Right renal cortex interstitium (tissue), 3 donors: ENCODE data around the gene G6PD. TPM values are rescaled to one million over a fixed set of nuclear protein-coding genes. Genes with fewer than 3 reads are reported as not detected.

Source experiments
- DNase-seq, 3 donors: peaks; one replicate each; pipeline ENCODE4 v3.0.0-alpha.2; 2013; ENCODE audit warnings: low read depth in 3 of 3, low spot score in 2 of 3
- polyA plus RNA-seq, 3 donors: library from polyadenylated mRNA; unstranded; fragments of 120-200 nt; gene quantifications; one replicate each; pipeline ENCODE4 v1.2.1, GENCODE V29; 2013; ENCODE audit not compliant: insufficient read length in 3 of 3

Gene G6PD
- polyA plus RNA-seq, 3 donors: 37.7 to 40.9 (median 39.4) TPM

- no peak for DNase-seq
Measured at GRCh38 chrX:154488336-154489075, 58.1 kb downstream of the G6PD start.

GRCh38 chrX:154487518-154488290 is 58.9 kb downstream of the G6PD start:
- no peak for DNase-seq

GRCh38 chrX:154486396-154487207 is 60.0 kb downstream of the G6PD start, which contains the start of gene UBL4A:
UBL4A (minus strand) TSS chrX:154486615; CDS start chrX:154486584, 31 bp downstream.
- peak in 2 of 3 donors; percentile 34 to 44 for DNase-seq

- DNase-seq: no peak
Measured at GRCh38 chrX:154486052-154486395, 60.6 kb downstream of the G6PD start.

DNA sequence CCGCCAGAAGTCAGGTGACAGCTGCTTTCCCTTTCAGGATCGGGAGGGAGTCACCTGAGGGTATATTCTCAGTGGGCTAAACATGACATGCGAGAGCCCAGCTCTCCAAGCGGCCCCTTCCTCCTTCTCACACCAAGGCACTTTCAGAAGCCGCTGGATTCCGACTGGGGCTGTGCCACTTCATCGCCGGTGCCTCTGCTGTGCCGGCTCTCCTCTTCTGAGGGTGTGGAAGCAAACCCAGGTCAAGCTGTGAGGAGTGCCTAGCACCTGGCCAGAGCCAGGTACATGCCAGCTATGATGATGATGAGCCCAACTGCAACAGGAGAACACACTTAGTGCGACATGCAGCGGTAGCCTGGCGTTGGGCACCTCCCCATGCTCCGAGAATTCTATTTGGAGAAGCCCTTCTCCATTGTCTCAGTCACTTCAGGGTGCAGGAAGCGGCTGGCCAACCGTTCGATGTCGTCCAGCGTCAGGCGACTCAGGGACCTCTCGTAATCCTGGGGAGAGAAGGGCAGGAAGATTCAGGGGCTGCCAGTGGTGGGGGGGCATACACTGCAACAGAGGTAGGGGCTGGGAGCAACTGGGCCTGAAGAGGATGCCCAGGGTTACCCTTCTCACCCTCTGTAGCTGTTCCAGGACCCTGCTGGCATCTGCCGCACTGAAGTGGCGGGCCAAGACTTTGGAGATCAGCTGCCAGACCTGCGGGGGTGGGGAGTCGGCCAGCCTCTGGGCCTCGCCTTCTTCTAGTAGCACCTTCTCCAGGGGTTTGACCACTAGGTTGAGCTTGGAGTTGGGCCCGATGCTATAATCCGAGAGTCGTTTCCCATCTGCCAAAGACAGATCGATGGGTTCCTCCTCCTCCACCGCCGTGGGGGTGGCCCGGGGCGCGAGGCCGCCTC is 61.2 kb downstream of the G6PD start:
- DNase-seq: no peak

DNA sequence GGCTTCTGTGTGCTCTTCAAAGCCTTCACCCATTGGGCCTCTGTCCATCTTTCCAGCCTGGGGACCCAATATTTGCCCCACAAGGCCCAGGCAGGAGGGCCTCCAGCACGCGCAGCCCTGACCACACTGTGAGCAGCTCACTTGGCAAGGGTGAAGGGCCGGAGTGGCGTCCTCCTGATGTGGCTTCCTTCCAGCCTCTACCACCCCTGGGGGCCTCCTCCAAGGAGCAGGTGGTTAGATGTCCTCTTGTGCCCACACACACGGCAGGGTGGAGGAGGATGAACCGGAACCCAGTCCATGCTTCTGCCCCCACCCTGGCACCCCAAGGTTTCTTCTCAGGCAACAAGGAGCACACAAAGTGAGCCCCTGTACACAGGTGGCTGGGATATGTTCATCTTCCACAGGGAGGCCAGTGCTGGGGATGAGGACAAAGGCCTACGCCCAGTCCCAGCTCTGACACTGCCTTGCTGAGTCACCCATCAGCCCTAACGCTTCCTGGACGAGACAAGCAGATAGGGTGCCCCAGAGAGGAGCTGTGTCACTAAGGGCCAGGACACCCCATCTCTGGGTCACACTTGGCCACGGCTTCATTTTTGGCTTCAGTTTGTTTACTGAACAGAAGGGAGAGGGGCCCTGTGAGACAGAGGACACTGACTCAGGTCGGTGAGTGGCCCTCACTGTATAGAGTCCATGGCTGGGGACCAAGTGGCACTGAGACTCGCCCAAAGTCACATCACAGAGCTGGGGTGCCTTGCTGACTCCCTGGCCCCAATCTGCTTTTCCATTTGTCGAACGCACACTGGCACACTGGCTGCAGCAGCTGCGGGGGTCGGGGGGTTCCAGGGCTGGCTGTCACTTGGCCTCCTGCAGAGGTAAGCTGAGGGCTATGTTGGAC is 62.1 kb downstream of the G6PD start:
- no peak for DNase-seq

DNA sequence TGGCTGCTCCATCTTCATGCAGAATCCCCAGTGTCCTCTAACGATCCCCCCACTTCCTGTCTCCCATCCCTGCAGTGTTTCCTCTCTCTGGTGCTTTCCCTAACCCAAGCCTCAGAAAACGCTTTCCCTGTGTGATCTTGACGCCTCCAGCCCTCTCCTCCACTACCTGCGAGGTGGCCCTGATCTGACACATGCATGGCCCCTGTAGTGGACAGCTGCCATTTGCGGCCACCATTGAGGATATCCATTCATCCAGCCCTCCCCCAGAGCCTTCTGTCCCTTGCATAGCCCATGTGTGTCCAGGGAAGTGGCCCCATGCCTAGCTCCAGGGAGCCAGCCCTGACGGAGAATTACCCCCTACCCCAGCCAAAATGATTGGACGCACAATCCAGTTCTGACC is 63.3 kb downstream of the G6PD start:
- no peak for DNase-seq

- DNase-seq: no peak
Measured at GRCh38 chrX:154482786-154483185, 63.9 kb downstream of the G6PD start.

DNA sequence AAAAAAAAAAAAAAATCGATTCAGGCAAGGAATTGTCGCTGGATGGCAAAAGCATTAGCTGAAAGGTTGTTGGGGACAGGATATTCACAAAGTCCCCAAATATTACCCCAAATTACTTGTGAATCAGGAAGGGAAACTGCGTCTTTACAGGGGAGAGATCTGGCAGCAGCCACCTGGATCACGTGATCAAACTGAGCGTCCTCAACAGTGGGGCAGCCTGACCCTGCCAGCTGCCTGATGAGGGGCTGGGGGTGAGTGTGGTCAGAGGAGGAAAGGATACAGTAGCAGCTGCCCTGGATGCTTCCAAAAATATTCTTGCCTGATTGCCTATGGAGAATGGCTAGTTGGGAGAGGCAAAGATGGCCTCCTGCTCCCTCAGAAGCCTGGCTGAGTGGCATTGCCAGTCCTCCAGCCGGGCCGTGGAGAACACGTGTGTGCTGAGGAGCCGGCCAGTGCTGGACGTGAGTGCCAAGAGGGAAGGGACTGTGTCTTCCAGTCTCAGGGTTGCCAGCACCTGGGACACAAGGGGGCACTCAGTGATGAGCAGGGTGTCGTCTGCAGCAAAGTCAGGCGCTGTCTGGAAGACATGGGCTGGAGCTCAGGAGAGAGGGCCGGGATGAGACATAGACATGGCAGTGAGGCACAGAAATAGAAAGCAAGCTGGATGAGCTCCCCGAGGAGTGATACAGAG is 64.6 kb downstream of the G6PD start:
- no peak for DNase-seq

Other genes starting within 250 kb of the G6PD start
- 100 to 1,000 TPM; 393 to 423 (median 399) TPM for gene FLNA, start 172.2 kb downstream of the G6PD start, polyA plus RNA-seq
- gene EMD, start 167.6 kb downstream of the G6PD start, polyA plus RNA-seq: 10 to 100 TPM; 64.7 to 67.6 (median 66.3) TPM
- gene RPL10, start 148.5 kb downstream of the G6PD start, polyA plus RNA-seq: 1,000 to 10,000 TPM; 2,793 to 3,161 (median 3,142) TPM
- gene DNASE1L1, start 137.6 kb downstream of the G6PD start, polyA plus RNA-seq: 10 to 100 TPM; 11.3 to 14.0 (median 11.4) TPM
- 10 to 100 TPM; 26.1 to 30.1 (median 28.7) TPM for gene TAFAZZIN, start 135.3 kb downstream of the G6PD start, polyA plus RNA-seq
- 100 to 1,000 TPM; 136 to 162 (median 151) TPM for gene ATP6AP1, start 118.2 kb downstream of the G6PD start, polyA plus RNA-seq
- 100 to 1,000 TPM; 106 to 109 (median 107) TPM for gene GDI1, start 109.7 kb downstream of the G6PD start, polyA plus RNA-seq
- gene FAM50A, start 102.7 kb downstream of the G6PD start, polyA plus RNA-seq: 10 to 100 TPM; 51.3 to 58.1 (median 55.9) TPM
- 10 to 100 TPM; 33.5 to 40.7 (median 38.1) TPM for gene PLXNA3, start 88.6 kb downstream of the G6PD start, polyA plus RNA-seq
- 10 to 100 TPM in 2 of 3 donors, 1 to 10 TPM in 1; 9.7 to 12.0 (median 10.8) TPM for gene LAGE3, start 67.6 kb downstream of the G6PD start, polyA plus RNA-seq
- 10 to 100 TPM; 25.6 to 29.3 (median 28.1) TPM for gene UBL4A, start 60.2 kb downstream of the G6PD start, polyA plus RNA-seq
- 10 to 100 TPM; 15.9 to 18.3 (median 15.9) TPM for gene SLC10A3, start 56.2 kb downstream of the G6PD start, polyA plus RNA-seq
- 10 to 100 TPM; 24.3 to 29.3 (median 28.0) TPM for gene FAM3A, start 30.6 kb downstream of the G6PD start, polyA plus RNA-seq
- gene IKBKG, start 774 bp upstream of the G6PD start, polyA plus RNA-seq: 10 to 100 TPM; 11.1 to 17.9 (median 15.4) TPM
- not detected for gene CTAG1A, start 38.3 kb upstream of the G6PD start, polyA plus RNA-seq
- not detected for gene CTAG1B, start 72.4 kb upstream of the G6PD start, polyA plus RNA-seq
- gene CTAG2, start 106.7 kb upstream of the G6PD start, polyA plus RNA-seq: not detected
- gene GAB3, start 204.2 kb upstream of the G6PD start, polyA plus RNA-seq: 1 to 10 TPM; 1.9 to 2.0 (median 1.9) TPM
- 10 to 100 TPM; 55.2 to 63.5 (median 58.3) TPM for gene DKC1, start 216.0 kb upstream of the G6PD start, polyA plus RNA-seq